Hypothalamus (tissue), 51 donors: ENCODE results near the gene ELOVL6.

Experiments
- DNase-seq, 51 donors: peaks; one replicate each; lab custom pipeline; 2025; lab: John Stamatoyannopoulos, UW

Gene ELOVL6

GRCh38 chr4:110003401-110004187 is 194.8 kb downstream of the ELOVL6 start:
- no peak for DNase-seq

- no peak for DNase-seq
Measured at GRCh38 chr4:110002326-110002725, 196.1 kb downstream of the ELOVL6 start.

DNA sequence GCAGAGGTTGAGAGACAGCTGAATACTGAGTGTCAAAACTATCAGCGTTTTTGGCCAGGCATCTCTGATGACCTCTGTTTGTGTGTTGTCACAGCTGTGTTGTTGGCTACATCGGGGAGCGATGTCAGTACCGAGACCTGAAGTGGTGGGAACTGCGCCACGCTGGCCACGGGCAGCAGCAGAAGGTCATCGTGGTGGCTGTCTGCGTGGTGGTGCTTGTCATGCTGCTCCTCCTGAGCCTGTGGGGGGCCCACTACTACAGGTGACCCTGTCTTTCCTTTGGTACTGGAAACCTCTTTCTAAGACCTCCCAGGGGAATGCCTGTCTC is 198.9 kb downstream of the ELOVL6 start:
- DNase-seq, result no peak

GRCh38 chr4:109998867-109999584 is 199.4 kb downstream of the ELOVL6 start:
- DNase-seq, result peak in 4 of 51 donors; percentile 10 to 49 (median 18)

DNA sequence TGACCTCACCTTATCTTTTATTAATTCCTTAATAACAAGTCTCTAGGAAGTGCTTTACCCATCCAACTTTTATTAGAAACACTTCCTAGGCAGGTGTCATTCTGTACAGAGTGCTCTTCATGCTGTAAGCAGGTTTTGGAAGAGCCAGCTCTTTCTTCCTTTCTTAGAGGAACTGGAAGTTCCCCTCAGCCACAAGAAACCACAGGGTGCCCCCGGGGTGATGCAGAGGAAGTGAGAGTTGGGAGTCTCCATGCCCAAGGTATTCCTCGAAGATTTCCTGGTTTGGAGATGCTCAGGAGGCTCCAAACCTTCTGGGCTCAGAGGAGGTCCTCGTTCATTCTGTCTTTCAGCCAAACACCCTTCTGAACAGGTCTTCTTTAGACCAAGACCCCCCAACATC is 201.9 kb downstream of the ELOVL6 start:
- peak in 6 of 51 donors; percentile 0 to 9 (median 3) for DNase-seq
